Activated T-helper 9 cell treated with anti-CD3 and anti-CD28 coated beads, Interleukin-2, amount 50 U/mL, for 16 hours (primary cell): ENCODE results near the gene MAD1L1.
"Not testable (repeated sequence)": the region's sequence is repeated elsewhere in the genome, so short reads cannot be mapped to it uniquely, and the experiment has no call there.

Experiments used
- DNase-seq: peaks from one replicate; pipeline ENCODE4 v3.0.0-alpha.2; 2020; ENCODE audit warnings: low read depth

MAD1L1 gene

DNA sequence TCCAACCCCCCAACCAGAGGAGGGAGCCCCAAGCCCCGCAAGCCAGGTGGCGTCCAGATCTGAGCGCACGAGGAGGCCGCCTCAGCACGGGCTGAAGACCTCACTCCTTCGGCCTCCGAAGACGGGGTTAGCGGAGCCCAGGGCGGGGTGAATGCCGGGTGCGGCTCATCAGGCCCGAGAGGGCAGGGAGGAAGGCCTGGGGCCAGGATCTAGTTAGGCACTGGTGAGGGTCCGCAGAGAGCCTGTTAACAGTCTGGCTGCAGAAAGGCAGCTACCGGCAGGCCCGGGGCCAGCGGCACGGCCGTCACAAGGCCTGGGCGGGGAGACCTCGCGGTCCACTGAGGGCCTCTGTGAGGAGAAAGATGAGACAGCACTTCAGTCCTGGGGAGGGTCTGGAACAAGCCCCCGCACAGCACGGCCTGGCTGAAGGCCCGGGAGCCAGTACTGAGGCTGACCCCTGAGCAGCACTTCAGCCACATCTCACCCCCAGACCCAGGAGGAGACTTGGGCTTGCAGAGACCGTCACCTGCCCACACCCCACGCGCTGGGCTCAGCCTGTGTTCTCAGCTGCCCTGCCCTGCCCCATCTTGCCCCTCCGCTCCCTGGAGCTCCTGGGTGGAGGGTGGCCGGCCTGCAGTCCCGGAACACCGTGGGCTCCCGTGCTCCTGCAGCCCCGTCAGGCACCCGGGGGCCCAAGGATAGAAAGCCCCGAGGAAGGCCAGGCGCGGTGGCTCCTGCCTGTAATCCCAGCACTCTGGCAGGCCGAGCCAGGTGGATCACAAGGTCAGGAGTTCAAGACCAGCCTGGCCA is 369.4 kb downstream of the MAD1L1 start:
- DNase-seq: no peak

DNA sequence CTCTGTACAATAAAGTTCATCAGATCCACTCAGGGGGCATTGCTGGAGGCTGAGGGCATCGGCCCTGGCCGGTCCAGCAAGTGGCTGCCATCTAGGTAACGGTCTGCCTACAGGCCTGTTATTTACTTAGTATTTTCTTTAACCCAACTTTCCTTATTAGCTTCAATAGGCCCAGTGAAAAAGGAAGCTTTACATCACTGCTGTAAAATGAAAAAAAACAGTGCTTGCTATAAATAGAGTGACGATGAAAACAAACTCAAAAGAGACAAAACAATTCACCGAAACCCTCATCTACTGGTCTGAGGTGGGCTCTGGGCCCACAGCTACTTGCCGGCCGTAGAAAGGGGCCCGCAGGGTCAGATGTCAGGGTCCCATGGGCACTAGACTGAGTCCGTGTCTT is 370.2 kb downstream of the MAD1L1 start:
- no peak for DNase-seq

DNA sequence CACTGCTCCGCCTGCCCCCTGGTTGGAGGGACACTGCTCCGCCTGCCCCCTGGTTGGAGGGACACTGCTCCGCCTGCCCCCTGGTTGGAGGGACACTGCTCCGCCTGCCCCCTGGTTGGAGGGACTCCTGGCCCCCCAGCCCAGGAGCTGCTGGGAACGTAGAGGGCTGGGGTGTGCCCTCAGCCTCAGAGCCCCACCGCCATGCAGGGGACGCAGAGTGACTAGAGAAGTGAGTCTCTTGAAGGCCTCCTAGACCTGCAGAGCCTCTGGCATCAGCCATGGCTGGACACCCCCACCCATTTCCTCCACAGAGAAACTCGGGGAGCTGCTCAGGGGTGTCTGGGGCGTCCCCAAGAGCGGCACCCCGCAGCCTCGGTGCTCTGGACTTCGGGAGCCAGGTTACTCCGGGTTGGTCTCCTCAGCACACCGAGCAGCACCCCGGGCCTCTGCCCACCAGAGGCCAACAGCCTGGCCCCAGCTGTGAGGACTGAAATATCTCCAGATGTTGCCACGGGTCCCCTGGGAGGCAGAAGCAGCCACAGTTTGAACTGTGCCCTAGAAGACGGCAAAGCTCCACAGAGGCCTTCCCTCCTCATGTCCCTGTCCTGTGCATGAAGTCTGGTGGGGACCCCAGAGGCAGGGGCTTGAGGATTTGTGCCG is 370.8 kb downstream of the MAD1L1 start:
- DNase-seq: no peak

DNA sequence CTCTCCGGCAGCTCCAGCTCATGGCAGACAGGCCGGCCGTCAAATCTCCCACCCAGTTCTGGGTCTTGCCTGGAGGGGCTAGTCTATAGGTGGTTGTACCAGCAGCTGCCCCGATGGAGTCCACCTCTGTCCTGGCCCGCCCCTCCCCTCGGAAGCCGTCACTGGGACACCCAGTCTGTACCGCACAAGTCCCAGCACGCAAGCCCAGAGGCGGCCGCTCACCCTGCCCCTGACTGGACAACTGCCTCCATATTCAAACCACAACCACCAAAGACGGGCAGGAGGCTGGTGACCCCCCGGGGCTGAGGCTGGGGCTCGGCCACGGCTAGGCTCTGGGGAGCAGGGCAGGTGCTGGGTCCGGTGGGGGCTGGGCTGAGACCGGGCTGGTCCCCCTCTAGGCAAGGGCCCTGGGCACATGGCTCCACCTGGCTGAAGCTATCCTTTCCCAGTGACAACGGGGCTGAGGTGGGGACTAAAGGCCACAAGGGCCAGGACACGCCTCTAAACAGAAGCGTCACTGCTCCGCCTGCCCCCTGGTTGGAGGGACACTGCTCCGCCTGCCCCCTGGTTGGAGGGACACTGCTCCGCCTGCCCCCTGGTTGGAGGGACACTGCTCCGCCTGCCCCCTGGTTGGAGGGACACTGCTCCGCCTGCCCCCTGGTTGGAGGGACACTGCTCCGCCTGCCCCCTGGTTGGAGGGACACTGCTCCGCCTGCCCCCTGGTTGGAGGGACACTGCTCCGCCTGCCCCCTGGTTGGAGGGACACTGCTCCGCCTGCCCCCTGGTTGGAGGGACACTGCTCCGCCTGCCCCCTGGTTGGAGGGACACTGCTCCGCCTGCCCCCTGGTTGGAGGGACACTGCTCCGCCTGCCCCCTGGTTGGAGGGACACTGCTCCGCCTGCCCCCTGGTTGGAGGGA is 371.6 kb downstream of the MAD1L1 start:
- DNase-seq: not testable (repeated sequence)

DNA sequence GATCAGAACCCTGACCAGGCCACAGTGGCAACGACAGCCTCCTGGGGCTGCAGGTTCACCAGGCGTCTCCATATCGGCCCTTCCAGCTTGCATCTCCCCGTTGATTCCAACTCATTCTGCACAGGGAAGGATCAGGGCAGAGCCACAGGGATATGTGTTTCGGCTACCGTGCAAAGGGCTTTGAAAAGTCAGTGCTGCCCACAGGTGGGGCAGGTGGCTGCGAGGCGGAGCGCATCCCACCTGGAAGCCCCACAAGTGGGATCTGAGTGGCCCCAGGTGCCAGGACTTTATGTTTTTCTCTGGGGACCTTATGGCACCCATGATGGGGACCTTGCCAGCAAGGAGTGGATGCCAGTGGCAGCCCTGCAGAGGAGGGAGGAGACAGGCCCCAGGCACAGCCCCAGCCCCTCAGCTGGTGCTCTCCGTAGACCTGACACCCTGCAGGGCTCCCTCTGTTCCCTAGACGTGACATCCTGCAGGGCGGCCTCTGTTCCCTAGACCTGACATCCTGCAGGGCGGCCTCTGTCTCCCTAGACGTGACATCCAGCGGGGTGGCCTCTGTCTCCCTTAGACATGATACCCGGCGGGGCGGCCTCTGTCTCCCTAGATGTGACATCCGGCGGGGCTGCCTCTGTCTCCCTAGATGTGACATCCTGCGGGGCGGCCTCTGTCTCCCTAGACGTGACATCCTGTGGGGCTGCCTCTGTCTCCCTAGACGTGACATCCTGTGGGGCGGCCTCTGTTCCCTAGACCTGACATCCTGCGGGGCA is 373.3 kb downstream of the MAD1L1 start:
- DNase-seq: no peak

DNA sequence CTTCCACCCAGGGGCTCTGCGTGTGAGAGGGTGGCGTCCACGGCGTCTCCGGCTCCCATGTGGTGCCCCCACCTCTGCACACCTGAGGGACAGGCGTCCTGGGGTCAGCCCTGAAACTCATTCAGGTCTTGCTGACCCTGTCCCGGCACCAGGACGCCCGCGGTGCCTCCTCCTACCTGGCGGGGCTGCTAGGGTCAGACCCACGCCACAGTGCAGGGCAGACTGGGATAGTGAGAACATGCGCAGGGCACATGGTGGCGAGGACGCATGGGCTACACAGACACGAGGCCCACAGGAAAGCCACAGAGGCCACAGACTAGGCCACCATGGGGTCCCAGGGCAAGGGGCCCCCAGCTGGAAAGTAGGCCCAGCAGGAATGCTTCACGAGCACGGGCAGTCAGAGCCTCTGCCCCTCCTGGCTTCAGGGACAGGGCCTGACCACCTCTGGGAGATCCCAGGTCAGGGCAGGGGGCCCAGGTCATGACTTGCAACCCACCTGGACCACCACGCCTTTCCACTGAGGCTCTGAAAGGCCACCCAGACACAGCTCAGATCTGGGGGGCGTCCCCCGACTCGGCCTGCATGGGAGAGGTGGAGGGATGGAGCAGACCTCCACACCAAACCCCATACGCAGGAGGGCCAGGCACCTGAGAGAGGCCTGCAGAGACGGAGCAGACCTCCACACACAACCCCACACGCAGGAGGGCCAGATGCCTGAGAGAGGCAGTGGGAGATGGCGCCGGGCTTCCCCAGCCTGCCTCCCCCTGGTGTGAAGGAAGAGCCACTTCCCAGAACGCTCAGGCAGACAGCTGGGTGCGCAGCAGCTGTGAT is 374.1 kb downstream of the MAD1L1 start:
- DNase-seq: no peak

DNA sequence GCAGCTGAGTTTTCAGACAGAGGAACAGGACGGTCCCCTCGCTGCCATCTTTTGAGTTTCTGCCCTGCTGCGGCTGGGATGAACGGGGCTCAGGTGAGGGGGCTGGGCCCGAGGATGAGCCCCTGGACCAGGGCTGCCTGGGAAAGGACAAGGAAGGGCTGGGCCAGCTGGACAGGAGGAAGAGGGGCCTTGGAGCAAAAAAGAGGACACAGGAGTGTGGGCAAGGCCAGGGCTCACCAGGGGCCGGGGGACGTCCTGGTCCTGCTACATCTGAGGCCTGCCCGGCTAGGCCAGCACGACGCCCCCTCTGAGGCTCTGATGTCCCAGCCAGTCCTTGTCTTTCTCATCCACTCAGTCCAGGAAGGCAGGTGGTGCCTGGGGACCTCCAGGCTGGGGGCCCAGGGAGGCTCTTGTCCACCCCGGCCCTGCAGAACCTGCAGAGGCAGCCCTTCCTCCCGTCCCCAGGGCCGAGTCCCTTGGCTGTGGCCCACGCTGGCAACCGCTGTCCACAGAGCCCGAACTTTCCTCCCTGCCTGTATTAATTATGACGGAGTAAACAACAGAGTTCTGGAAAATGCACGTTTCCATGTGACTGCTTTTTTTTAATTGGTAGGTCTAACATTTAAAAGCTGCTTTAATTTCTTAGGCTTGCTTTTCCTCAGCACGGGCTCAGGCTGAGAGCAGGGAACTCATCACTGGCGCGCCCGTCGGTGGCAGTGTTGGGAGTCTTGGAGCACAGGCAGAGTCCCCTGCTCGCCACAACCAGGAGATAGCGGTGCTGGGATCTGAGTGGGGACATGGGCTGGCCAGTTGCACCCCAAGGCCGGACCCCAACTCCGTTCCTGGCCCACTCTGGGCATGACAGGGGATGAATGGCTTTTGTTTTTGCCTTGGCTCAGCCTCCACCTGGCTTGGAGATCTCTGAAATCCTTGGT is 375.0 kb downstream of the MAD1L1 start:
- DNase-seq: no peak

DNA sequence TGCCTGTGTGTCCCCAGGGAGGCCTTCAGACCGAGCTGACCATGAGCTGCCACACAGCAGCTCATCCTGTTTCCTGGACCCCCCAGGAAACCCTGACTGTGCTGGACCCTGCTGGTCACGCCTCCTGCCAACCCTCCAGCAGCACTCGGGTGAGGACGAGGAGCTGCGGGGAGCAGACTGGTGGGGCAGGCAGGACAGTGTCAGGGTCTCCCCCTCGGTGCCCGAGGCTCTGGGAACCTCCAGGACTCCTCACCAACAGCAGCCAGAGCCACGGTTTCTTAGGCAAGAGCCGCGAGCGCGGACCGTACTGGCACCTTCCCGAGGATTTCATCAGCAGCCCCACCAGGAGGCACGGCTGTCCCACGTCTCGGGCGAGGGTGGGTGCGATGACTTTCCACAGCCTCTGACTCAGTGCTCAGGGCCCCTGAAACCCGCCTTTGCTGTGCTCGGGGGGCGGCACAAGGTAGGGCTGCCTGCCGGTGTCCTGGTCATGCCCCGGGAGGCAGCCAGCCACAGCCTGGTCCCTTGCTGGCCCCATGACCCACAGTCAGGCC is 375.8 kb downstream of the MAD1L1 start:
- no peak for DNase-seq

DNA sequence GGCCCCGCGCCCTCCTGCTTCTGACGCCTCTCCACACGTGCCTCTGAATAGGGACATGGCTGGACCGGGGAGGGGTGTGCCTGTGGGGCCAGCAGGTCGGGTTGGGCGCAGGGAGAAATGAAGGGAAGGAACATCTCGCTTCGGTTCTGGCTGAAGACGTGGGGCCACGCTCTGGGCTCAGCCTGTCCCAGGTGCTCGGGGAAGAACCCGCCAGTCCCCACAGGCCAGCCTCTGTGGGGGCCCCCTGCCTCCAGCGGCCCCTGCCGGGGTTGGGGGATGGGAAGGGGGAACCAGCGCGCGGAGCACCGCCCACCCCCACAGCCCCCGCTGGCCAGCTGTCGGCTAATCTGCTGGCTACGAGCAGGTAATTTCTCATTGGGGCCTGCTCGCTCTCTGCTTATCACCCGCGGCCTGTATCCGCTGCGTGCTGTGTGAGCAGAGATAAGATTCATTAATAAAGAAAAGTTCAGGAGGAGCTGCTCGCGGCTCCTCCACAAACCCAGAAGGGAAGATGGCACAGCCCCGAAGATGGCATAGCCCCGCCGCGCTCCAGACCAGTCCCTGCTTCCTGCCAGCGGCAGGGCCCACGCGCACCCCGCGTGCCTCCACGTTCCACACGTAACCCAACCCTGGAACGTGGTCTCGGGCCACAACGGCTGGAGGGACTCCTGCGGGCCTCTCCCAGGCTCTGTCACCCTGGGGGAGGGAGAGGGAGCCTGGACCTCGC is 376.4 kb downstream of the MAD1L1 start:
- DNase-seq: no peak

DNA sequence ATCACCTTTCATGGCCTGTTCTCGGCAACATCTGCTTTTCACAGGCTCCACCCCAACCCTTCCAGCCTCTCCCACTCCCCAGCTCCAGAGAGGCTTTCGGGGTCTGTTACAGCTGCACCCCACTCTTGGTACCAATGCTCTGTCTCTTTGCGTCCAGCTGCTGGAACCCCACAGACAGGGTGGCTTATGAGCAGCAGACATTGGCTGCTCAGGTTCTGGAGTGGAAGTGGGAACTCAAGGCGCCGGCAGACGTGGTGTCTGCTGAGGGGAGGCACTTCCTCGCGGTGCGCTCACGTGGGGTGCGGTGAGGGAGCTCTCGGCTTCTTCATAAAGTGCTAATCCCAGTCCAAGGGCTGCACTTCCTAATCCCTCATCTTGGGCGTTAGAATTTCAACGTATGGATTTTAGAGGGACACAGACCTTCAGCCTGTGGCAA is 377.0 kb downstream of the MAD1L1 start:
- DNase-seq: no peak

DNA sequence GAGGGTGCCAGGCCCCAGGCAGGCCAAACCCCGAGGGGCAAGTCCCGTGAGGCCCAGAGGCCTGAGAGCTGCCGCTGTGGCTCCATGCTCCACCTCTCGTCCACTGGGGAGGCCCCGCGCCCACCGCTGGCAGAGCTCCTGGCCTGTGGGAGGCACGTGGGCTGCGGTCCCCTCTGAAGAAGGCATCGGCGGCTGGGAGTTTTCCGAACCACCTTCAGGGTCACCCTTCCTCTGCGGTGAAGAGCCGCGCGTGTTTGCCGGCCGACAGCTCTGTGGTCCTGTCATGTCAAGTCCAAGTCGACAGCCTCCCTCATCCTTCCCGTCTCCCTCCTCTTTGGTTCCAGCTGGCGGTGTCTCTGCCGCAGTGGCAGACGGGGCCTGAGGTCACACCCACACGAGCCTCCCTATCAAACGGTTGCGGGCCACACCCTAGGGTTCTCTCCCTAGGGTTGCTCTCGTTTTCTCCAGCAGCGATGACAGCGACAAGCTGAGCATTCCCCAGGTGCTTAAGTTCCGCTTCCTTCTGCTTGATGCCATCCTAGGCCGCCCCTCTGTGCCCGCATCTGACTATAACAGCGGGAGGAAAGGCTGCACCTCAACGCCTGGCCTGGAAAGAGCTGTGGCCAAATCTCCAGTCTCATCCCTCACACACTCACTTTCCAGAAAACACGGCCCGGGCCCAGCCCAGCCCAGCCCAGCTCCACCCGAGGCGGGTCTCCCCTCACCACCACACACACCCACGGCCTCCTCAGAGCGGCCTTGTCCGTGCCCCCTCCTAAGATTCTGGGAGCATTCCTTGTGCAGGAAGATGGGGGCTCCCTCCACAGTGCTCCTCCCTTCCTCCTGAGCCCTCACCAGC is 377.6 kb downstream of the MAD1L1 start:
- no peak for DNase-seq

DNA sequence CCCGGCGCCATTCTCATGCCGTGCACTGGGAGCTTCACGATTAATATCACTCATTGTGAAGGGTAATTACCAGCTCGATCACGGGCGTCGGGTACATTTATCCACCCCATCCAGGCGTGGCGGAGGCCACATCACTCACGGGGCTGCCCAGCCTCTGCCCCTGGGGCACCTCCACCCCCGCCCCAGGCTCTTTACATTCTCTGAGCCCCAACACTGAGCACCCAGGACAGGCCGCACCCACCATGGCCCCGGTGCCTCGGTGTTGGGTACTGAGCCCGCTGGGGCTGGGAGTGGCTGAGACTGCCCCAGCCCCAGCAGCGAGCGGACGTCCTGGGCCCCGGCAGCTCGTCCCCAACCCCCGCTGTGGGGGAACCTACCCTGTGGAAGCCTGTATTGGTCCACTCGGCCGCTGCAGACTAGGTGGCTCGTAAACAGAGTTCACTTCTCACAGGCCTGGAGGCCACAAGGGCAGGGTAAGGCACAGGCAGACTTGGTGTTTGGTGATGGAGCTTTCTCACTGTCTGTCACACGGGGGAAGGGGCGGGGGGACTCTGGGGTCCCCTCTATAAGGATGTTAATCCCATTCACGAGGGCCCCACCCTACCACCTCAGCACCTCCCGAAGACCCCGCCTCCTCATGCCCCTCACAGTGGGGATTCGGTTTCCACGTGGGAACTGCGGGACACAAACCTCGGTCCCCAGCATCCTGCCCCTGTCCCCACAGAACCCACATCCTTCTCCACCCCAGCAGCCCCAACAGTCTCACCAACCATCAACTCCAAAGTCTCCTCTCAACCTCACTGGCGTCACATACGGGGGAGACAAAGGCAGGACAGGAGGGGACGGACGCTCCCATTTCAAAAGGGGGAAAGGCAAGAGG is 378.5 kb downstream of the MAD1L1 start:
- DNase-seq: no peak

DNA sequence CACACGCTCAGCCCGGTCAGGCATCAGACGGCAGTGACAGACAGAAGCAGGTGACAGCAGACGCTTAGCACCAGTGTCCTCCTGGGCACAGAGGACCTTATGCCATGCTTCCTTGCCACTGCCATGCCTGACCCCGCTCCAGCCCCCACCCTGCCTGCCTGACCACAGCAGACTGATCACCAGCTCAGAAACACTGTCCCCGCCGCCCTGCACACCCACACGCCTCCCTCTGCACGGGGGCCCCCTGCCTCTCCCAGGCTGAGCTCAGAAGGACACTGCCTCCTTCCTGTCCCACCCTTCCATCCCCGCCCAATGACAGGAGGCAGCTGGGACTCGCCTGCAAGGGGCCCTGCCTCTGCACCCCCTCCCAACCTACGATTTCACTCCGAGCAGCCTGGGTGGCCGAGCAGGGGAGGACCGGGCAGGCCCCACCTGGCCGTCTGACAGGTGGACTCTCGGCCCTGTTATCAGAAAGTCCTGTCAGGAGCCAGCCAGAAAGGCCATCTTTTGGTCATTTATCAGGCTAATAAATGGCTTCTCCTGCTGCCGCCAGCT is 379.2 kb downstream of the MAD1L1 start:
- no peak for DNase-seq

DNA sequence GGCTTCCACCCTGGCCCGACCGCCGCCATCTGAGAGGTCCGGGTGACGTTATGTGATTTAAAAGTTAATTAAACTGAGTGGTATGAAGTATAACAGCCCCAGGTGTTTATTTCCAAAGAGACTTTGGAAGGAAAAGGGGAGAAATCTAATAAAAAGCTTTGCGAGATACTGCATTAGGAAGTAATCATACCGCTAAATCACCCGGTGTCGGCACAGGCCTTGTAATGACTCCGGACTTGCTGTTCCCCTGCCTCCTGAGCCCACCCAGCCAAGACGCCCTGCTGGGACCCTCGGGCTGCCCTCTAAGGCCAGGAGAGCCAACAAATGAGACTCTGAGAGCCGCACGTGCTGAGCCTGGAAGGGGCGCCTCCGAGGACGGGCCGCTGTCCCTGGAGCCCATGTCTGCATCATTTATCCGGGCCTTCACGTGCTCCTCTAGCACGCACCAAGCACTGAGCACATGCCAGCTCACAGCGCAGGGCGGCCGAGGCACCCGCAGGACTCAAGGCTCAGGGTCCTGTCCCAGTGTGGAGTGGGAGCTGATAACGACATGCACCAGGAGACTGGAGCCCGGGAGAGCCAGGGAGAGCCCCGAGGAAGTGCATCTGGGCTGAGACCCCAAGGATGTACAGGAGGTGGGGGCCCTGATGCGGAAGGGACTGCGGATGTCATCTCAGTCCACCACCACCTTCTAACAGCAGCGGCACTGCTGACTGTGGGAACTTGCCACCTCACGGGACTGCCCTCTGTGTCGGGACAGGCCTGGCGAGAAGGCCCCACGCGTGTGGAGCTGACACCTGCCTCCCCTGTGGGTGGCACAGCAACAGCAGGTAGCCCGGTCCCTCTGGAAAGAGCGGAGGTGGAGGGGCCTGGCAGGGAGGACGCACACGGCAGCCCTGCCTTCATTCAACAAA is 380.0 kb downstream of the MAD1L1 start:
- DNase-seq: no peak
